Hepatocyte (in vitro differentiated cells): ENCODE data around the gene CLIP3. TPM values are rescaled to one million over a fixed set of nuclear protein-coding genes. Genes with fewer than 3 reads are reported as not detected.

Experiments used
- DNase-seq: peaks from one replicate; pipeline ENCODE4 v3.0.0-alpha.2; 2016; ENCODE audit warnings: low spot score
- H2AFZ ChIP-seq: fragments of 200-600 bp; sonication (generic); 2 replicates; pipeline ENCODE4 v1.6.0; 2016; ENCODE audit warnings: antibody characterized with exemption, mild to moderate bottlenecking
- H3K27ac ChIP-seq: fragments of 200-600 bp; sonication (generic); 2 replicates; pipeline ENCODE4 v1.5.1; 2016; ENCODE audit warnings: mild to moderate bottlenecking
- H3K27me3 ChIP-seq: fragments of 200-600 bp; sonication (generic); 2 replicates; pipeline ENCODE4 v1.6.1; 2016
- H3K36me3 ChIP-seq: fragments of 200-600 bp; sonication (generic); replicated peaks from 2 replicates; pipeline ENCODE4 v1.5.1; 2016; ENCODE audit warnings: low read depth; ENCODE audit not compliant: insufficient read depth
- H3K4me1 ChIP-seq: fragments of 200-600 bp; sonication (generic); 2 replicates; pipeline ENCODE4 v1.5.1; 2016; ENCODE audit warnings: mild to moderate bottlenecking, moderate library complexity; ENCODE audit not compliant: insufficient read depth
- H3K4me2 ChIP-seq: fragments of 200-600 bp; sonication (generic); 2 replicates; pipeline ENCODE4 v1.6.0; 2016
- H3K4me3 ChIP-seq: fragments of 200-600 bp; sonication (generic); 2 replicates; pipeline ENCODE4 v1.5.1; 2016; ENCODE audit warnings: mild to moderate bottlenecking
- H3K79me2 ChIP-seq: fragments of 200-600 bp; sonication (generic); 2 replicates; pipeline ENCODE4 v1.6.0; 2017; ENCODE audit warnings: mild to moderate bottlenecking
- H3K9me2 ChIP-seq: fragments of 200-600 bp; sonication (generic); replicated peaks from 2 replicates; pipeline ENCODE4 v1.6.0; 2017; ENCODE audit warnings: mild to moderate bottlenecking; ENCODE audit not compliant: insufficient read depth
- H3K9me3 ChIP-seq: fragments of 200-600 bp; sonication (generic); 2 replicates; pipeline ENCODE4 v1.5.1; 2016; ENCODE audit warnings: low read depth, mild to moderate bottlenecking
- H4K20me1 ChIP-seq: fragments of 200-600 bp; sonication (generic); 2 replicates; pipeline ENCODE4 v1.6.0; 2016; ENCODE audit warnings: mild to moderate bottlenecking; ENCODE audit not compliant: insufficient read depth, poor library complexity, severe bottlenecking
- CTCF ChIP-seq: fragments of 200-600 bp; sonication (generic); IDR thresholded peaks from 2 replicates; pipeline ENCODE4 v1.5.1; 2016; ENCODE audit warnings: antibody characterized with exemption, mild to moderate bottlenecking; ENCODE audit not compliant: poor library complexity
- EZH2 ChIP-seq: fragments of 200-600 bp; sonication (generic); IDR thresholded peaks from 2 replicates; pipeline ENCODE4 v1.6.1; 2016; ENCODE audit warnings: antibody characterized with exemption, mild to moderate bottlenecking, borderline replicate concordance
- EZH2phosphoT487 ChIP-seq: fragments of 200-600 bp; sonication (generic); IDR thresholded peaks from one replicate; pipeline ENCODE4 v1.6.1; 2018; ENCODE audit warnings: antibody characterized with exemption, mild to moderate bottlenecking, low read depth, moderate library complexity; ENCODE audit not compliant: unreplicated experiment, severe bottlenecking
- WGBS: methylation state at CpG from one replicate; pipeline ENCODE4 v1.1.6; 2016; ENCODE audit warnings: low lambda C conversion rate; ENCODE audit errors: missing lambda C conversion rate; 5-methylcytosine and 5-hydroxymethylcytosine counted together
- polyA plus RNA-seq: library from polyadenylated mRNA; unstranded; fragments of >200 nt; fragmentation: Nextera tagmentation; extraction: Ambion mirVana; gene quantifications from 2 replicates; pipeline ENCODE4 v1.2.1, GENCODE V29; 2016
- total RNA-seq: library from RNA; depleted of rRNA; stranded (reverse); fragments of >200 nt; gene quantifications from 2 replicates; pipeline ENCODE4 v1.2.3, GENCODE V29; 2014

Gene CLIP3
- total and polyA plus RNA-seq, 2 experiments from 2014 or later, result 5.1 to 19.5 TPM

DNA sequence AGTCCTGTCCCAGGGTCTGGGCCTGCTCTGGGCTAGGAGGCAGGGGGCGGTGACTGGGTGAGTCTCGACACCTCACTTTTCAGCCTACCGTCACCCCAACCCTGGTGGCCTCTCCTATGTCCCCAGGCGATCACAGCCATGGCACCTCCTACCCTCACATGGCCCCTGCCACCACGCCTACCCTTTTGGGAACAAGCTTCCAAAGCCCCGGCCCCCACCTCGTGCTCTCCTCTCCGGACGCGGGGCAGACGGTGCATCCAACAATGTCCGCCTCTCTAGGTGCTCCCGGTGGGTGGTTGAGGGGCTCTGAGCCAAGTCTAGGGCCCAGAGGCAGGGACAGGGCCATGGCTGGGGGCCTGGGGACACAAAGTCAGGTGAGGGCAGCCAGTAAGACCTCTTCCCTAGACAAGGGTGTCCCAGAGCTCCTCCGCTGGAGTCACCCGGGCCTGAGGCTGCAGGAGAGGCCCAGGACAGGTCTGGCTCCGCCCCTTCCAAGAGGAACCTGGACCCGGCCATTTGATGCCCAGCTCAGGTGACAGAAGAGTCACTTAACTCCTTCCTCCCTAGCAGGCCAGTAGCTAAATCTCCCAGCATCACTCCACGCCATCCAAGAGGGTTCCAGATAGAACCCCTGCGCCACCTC lies 24.2 kb downstream of the CLIP3 start, which contains the start of gene SYNE4:
SYNE4 (minus strand) TSS at position 478 of the 643 bp plus-strand sequence; CDS start at position 346, 132 bp downstream.
- Histone ChIP-seq H2AFZ (peak within 1 kb of the TSS; percentile 69), H3K27me3 (no peaks in the 10 kb centered on the region), H4K20me1 (no peaks in the 10 kb centered on the region), H3K4me2 (peak within 1 kb of the TSS; percentile 97), H3K27ac (peak within 1 kb of the TSS; percentile 90), H3K36me3 (no peaks in the 10 kb centered on the region), H3K4me3 (peak within 1 kb of the TSS; percentile 44), H3K4me1 (peaks cover 6% of the 10 kb centered on the region), H3K9me3 (no peaks in the 10 kb centered on the region), H3K79me2 (peaks cover 14% of the 10 kb centered on the region), H3K9me2 (no peaks in the 10 kb centered on the region)
- peak; percentile 89 for DNase-seq
- WGBS, result 17% methylated on average over 18 of the region's 19 CpGs
- TF ChIP-seq EZH2, result no peak
- no peak for TF ChIP-seq CTCF
- TF ChIP-seq EZH2phosphoT487, result no peak

GRCh38 chr19:36006955-36007354 lies 25.7 kb downstream of the CLIP3 start:
- WGBS, result 90% methylated on average over 5 of the region's 5 CpGs
- no peak overlapping the region for H3K27ac ChIP-seq
- H2AFZ ChIP-seq, result no peak overlapping the region
- TF ChIP-seq CTCF (no peak), EZH2 (no peak), EZH2phosphoT487 (no peak)
- H3K4me3 ChIP-seq, result no peak overlapping the region
- no peaks in the 10 kb centered on the region for H3K27me3 ChIP-seq
- no peaks in the 10 kb centered on the region for H3K36me3 ChIP-seq
- H3K9me3 ChIP-seq, result no peaks in the 10 kb centered on the region
- no peak for DNase-seq
- no peak overlapping the region for H3K4me2 ChIP-seq
- peaks cover 9% of the 10 kb centered on the region for H3K79me2 ChIP-seq
- H4K20me1 ChIP-seq, result no peaks in the 10 kb centered on the region
- peaks cover 4% of the 10 kb centered on the region for H3K4me1 ChIP-seq
- H3K9me2 ChIP-seq, result no peaks in the 10 kb centered on the region

DNA sequence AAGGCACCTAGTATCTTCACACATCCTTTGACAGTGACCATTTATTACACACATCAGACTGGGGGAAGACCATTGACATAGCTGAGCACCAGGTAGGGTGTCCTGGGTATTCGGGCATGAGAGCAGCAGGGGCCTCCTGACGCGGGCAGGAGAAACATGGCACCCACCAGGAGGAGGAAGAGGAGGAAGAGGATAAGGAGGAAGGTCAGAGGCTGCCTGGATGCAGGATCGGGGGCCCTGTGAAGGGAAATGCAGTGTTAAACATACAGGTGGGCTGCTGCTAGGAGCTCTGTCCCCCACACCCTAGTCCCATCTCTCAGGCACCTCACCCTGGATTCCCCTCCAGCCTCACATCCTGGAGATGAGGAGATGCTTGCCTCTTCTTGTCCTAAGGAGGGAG lies 29.4 kb downstream of the CLIP3 start:
- DNase-seq, result no peak
- Histone ChIP-seq H3K4me3 (no peak overlapping the region), H3K4me2 (no peak overlapping the region), H3K9me3 (no peaks in the 10 kb centered on the region), H2AFZ (no peak overlapping the region), H3K4me1 (no peaks in the 10 kb centered on the region), H4K20me1 (no peaks in the 10 kb centered on the region), H3K9me2 (no peaks in the 10 kb centered on the region), H3K27ac (no peak overlapping the region), H3K79me2 (peaks cover 28% of the 10 kb centered on the region), H3K27me3 (no peaks in the 10 kb centered on the region), H3K36me3 (no peaks in the 10 kb centered on the region)
- 95% methylated on average over 4 of the region's 4 CpGs for WGBS
- TF ChIP-seq EZH2phosphoT487 (no peak), EZH2 (no peak), CTCF (no peak)
